ENCODE measurements around the gene CCT7. TPM values are rescaled to one million over a fixed set of nuclear protein-coding genes. Genes with fewer than 3 reads are reported as not detected.

The CCT7 gene
- total RNA-seq, 1 experiment from 2014 or later, result 637 TPM

DNA sequence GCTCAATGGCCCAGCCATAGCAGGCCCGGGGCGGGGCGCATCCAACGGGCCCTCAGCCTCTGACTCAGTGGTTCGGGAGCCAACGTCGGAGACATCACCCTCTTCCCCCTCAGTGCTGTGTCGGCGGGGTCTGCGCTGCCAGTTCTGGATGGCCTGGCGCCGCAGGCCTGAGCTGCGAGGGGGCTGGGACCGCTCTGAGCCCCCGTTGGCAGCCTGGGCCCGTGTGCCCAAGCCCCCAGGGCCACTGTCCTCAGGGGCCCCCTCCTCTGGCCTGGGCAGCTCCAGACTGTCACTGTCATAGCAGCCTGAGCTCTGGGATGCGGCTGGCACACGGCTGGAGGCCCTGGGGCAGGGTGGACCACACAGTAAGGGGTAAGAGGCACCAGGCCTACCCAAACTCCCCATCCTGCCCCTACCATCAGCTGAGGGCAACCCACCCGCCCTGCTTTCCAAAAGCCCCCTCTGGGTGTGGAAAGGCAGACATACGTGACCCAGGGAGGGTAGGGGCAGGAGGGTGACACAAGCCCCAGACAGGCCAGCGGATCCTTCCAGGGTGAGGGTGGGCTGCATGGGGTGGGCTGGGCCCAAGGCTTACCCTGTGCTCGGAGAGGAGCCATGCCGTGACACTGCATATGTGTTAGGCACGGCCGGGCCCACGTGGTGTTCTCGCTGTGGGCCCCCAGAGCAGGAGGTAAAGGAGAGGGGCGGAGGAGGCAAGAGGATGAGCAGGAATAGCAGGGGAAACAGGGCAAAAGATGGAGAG lies 31.4 kb downstream of the CCT7 start:
- intact Hi-C loops (cut with micrococcal nuclease), result no loop called here
- H3K4me3 ChIP-seq (replicated peaks in 1 of 2; ENCODE audit: low read depth in 1 of 2, low read length in 2 of 2), result no peak overlapping the region

More for the DNA sequence above, 31.4 kb downstream of the CCT7 start:
- TF ChIP-seq SIN3A (IDR thresholded peaks at IDR 0.05; ENCODE audit: low read depth), result no peak
- TF ChIP-seq SRF (IDR thresholded peaks at IDR 0.05; ENCODE audit: low read depth), result no peak
- no peak for TF ChIP-seq POLR2AphosphoS5 (IDR thresholded peaks at IDR 0.05; ENCODE audit: low read depth, low read length)
- TF ChIP-seq CBX3 (IDR thresholded peaks at IDR 0.05; ENCODE audit: low read depth), result no peak
- TF ChIP-seq CEBPB (IDR thresholded peaks at IDR 0.05; ENCODE audit: low read depth), result no peak
- no peak for TF ChIP-seq ELF1 (IDR thresholded peaks at IDR 0.05; ENCODE audit: borderline replicate concordance, low read depth)
- TF ChIP-seq, protein P1, sequence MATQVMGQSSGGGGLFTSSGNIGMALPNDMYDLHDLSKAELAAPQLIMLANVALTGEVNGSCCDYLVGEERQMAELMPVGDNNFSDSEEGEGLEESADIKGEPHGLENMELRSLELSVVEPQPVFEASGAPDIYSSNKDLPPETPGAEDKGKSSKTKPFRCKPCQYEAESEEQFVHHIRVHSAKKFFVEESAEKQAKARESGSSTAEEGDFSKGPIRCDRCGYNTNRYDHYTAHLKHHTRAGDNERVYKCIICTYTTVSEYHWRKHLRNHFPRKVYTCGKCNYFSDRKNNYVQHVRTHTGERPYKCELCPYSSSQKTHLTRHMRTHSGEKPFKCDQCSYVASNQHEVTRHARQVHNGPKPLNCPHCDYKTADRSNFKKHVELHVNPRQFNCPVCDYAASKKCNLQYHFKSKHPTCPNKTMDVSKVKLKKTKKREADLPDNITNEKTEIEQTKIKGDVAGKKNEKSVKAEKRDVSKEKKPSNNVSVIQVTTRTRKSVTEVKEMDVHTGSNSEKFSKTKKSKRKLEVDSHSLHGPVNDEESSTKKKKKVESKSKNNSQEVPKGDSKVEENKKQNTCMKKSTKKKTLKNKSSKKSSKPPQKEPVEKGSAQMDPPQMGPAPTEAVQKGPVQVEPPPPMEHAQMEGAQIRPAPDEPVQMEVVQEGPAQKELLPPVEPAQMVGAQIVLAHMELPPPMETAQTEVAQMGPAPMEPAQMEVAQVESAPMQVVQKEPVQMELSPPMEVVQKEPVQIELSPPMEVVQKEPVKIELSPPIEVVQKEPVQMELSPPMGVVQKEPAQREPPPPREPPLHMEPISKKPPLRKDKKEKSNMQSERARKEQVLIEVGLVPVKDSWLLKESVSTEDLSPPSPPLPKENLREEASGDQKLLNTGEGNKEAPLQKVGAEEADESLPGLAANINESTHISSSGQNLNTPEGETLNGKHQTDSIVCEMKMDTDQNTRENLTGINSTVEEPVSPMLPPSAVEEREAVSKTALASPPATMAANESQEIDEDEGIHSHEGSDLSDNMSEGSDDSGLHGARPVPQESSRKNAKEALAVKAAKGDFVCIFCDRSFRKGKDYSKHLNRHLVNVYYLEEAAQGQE (IDR thresholded peaks at IDR 0.05; ENCODE audit: low read depth), result no peak
- no peak for TF ChIP-seq RAD21 (IDR thresholded peaks at IDR 0.05; ENCODE audit: low read depth)
- no peak for TF ChIP-seq EZH2 (IDR thresholded peaks at IDR 0.05)
- DNase-seq (ENCODE audit: low read depth, low spot score) (no peak), ATAC-seq (no peak)
- Histone ChIP-seq H3K9ac (ENCODE audit: low read length) (no peak overlapping the region), H3K36me3 (ENCODE audit: control insufficient read depth in 1 of 2, insufficient read depth in 2 of 2, low read length in 2 of 2) (peaks cover 10 to 16% of the 10 kb centered on the region in 2 experiments; a peak in 3 of 4 replicates), H3K27me3 (ENCODE audit: insufficient read depth, low read length) (no peaks in the 10 kb centered on the region), H4K20me1 (ENCODE audit: insufficient read depth) (no peaks in the 10 kb centered on the region), H3K27ac (ENCODE audit: low read depth, low read length) (no peak overlapping the region), H3K4me1 (ENCODE audit: control insufficient read depth in 1 of 2, insufficient read depth in 2 of 2, low read length in 2 of 2) (peaks cover 8 to 33% of the 10 kb centered on the region in 2 experiments), H3K9me2 (ENCODE audit: insufficient read depth) (no peaks in the 10 kb centered on the region), H3K9me3 (ENCODE audit: control insufficient read depth in 1 of 2, insufficient read depth in 1 of 2, low read depth in 1 of 2, low read length in 2 of 2) (no peaks in the 10 kb centered on the region), H2AFZ (ENCODE audit: low read depth, low read length, poor library complexity, severe bottlenecking) (no peak overlapping the region), H3K4me2 (ENCODE audit: low read length) (no peak overlapping the region), H3K79me2 (ENCODE audit: insufficient read depth, low read length) (peaks cover 30% of the 10 kb centered on the region)
- no TSS peak for BruUV-seq (replicated peaks)
- CTCF ChIA-PET, result no interaction called here
- RAD21 ChIA-PET (ENCODE audit: low non-redundant PET in 1 of 2, low total read pairs in 2 of 2, uncharacterized antibody in 2 of 2, unreplicated experiment in 2 of 2), result no interaction called here
- POLR2A ChIA-PET, result no interaction called here

Data from HCT116 (cell line).